ENCODE data around the gene TANGO6. TPM values are rescaled to one million over a fixed set of nuclear protein-coding genes. Genes with fewer than 3 reads are reported as not detected.

Gene TANGO6
- total RNA-seq, 2 donors from 2014 or later: 9.6 to 15.3 TPM

- Mint-ChIP-seq H3K4me1 (no peaks in the 10 kb centered on the region), H3K36me3 (ENCODE audit: low read depth) (peaks cover 64% of the 10 kb centered on the region), H3K27ac (no peak overlapping the region), H3K27me3 (ENCODE audit: insufficient read depth) (no peaks in the 10 kb centered on the region), H3K4me3 (no peak overlapping the region), H3K9me3 (no peaks in the 10 kb centered on the region)
- Histone ChIP-seq H3K36me3 (ENCODE audit: control insufficient read depth, insufficient read depth, low read length) (no peaks in the 10 kb centered on the region), H3K4me1 (ENCODE audit: control insufficient read depth, insufficient read depth, low read length) (no peaks in the 10 kb centered on the region), H3K9ac (ENCODE audit: extremely low read depth, low read length, poor library complexity, severe bottlenecking) (no peak overlapping the region), H3K9me3 (ENCODE audit: control insufficient read depth, low read length) (peaks cover 7% of the 10 kb centered on the region), H3K4me3 (ENCODE audit: low read length) (no peak overlapping the region), H3K27me3 (ENCODE audit: control insufficient read depth, insufficient read depth, low read length, poor library complexity, severe bottlenecking) (no peaks in the 10 kb centered on the region), H3K27ac (ENCODE audit: low read depth, low read length) (no peak overlapping the region)
- TF ChIP-seq CTCF (conservative IDR thresholded peaks at IDR 0.05): no peak
- 92 to 93% methylated on average over 6 of the region's 6 CpGs for WGBS, 2 experiments (ENCODE audit: insufficient coverage in 1 of 2, insufficient read length in 1 of 2)
- no peak for DNase-seq
These were observed 16.7 kb upstream of the TANGO6 start for GRCh38 chr16:68826652-68827051.

GRCh38 chr16:68833251-68833650 lies 10.1 kb upstream of the TANGO6 start:
- Histone ChIP-seq H3K27me3 (ENCODE audit: control insufficient read depth, insufficient read depth, low read length, poor library complexity, severe bottlenecking) (no peaks in the 10 kb centered on the region), H3K9me3 (ENCODE audit: control insufficient read depth, low read length) (no peaks in the 10 kb centered on the region), H3K4me3 (ENCODE audit: low read length) (no peak overlapping the region), H3K27ac (ENCODE audit: low read depth, low read length) (no peak overlapping the region), H3K4me1 (ENCODE audit: control insufficient read depth, insufficient read depth, low read length) (no peaks in the 10 kb centered on the region), H3K36me3 (ENCODE audit: control insufficient read depth, insufficient read depth, low read length) (no peaks in the 10 kb centered on the region), H3K9ac (ENCODE audit: extremely low read depth, low read length, poor library complexity, severe bottlenecking) (no peak overlapping the region)
- DNase-seq: no peak
- H3K9me3 Mint-ChIP-seq: no peaks in the 10 kb centered on the region
- peaks cover 60% of the 10 kb centered on the region for H3K36me3 Mint-ChIP-seq (ENCODE audit: low read depth)
- H3K4me3 Mint-ChIP-seq: no peak overlapping the region
- no peaks in the 10 kb centered on the region for H3K27me3 Mint-ChIP-seq (ENCODE audit: insufficient read depth)
- WGBS, 2 experiments (ENCODE audit: insufficient coverage in 1 of 2, insufficient read length in 1 of 2): 90 to 95% methylated on average over 13 to 14 of the region's 14 CpGs
- no peak overlapping the region for H3K27ac Mint-ChIP-seq
- no peak for TF ChIP-seq CTCF (conservative IDR thresholded peaks at IDR 0.05)
- no peaks in the 10 kb centered on the region for H3K4me1 Mint-ChIP-seq

- Histone ChIP-seq H3K36me3 (ENCODE audit: control insufficient read depth, insufficient read depth, low read length) (no peaks in the 10 kb centered on the region), H3K27ac (ENCODE audit: low read depth, low read length) (no peak overlapping the region), H3K27me3 (ENCODE audit: control insufficient read depth, insufficient read depth, low read length, poor library complexity, severe bottlenecking) (no peaks in the 10 kb centered on the region), H3K4me3 (ENCODE audit: low read length) (no peak overlapping the region), H3K9ac (ENCODE audit: extremely low read depth, low read length, poor library complexity, severe bottlenecking) (no peak overlapping the region), H3K9me3 (ENCODE audit: control insufficient read depth, low read length) (no peaks in the 10 kb centered on the region), H3K4me1 (ENCODE audit: control insufficient read depth, insufficient read depth, low read length) (no peaks in the 10 kb centered on the region)
- H3K27ac Mint-ChIP-seq: no peak overlapping the region
- H3K4me3 Mint-ChIP-seq: no peak overlapping the region
- 97 to 100% methylated on average over 1 of the region's 1 CpG for WGBS, 2 experiments (ENCODE audit: insufficient coverage in 1 of 2, insufficient read length in 1 of 2)
- H3K27me3 Mint-ChIP-seq (ENCODE audit: insufficient read depth): no peaks in the 10 kb centered on the region
- H3K36me3 Mint-ChIP-seq (ENCODE audit: low read depth): peaks cover 49% of the 10 kb centered on the region
- no peaks in the 10 kb centered on the region for H3K9me3 Mint-ChIP-seq
- no peak for DNase-seq
- TF ChIP-seq CTCF (conservative IDR thresholded peaks at IDR 0.05): no peak
- no peaks in the 10 kb centered on the region for H3K4me1 Mint-ChIP-seq
These were observed 8.8 kb upstream of the TANGO6 start for GRCh38 chr16:68834550-68834949.
